Endothelial cell of umbilical vein (primary cell): ENCODE results near the gene F2RL1. TPM values are rescaled to one million over a fixed set of nuclear protein-coding genes. Genes with fewer than 3 reads are reported as not detected.
A peak's percentile ranks its signal among the peaks of the same experiment; 100 is the strongest.

Source experiments
- BruUV-seq: library from RNA; stranded (reverse); fragments of 400-500 nt; replicated peaks from 2 replicates; lab custom pipeline; 2021; lab: Mats Ljungman, UMichigan
- CTCF ChIA-PET: fragments of 300-600, 350-600 bp; sonication (Branson Sonifier 250); formaldehyde crosslinking; loops from one replicate; lab custom pipeline; 2021; ENCODE audit warnings: antibody characterized with exemption, inconsistent platforms; lab: Charles Lee
- POLR2A ChIA-PET: fragments of 300-600, 350-600 bp; sonication (Branson Sonifier 250); formaldehyde crosslinking; loops from one replicate; lab custom pipeline; 2021; ENCODE audit warnings: antibody characterized with exemption, inconsistent platforms; lab: Charles Lee
- DNase-seq: peaks from one replicate; pipeline ENCODE4 v3.0.0-alpha.2; 2011; ENCODE audit warnings: low read depth, low spot score
- FAIRE-seq: peaks from 2 replicates; lab custom pipeline; 2011; peaks lifted over from hg19 to GRCh38; lab: Jason Lieb, UNC
- H2AFZ ChIP-seq: 2 replicates; pipeline ENCODE4 v1.6.0; 2012; ENCODE audit warnings: low read depth, low read length, control low read depth, inconsistent platforms
- H3K27ac ChIP-seq: 2 replicates; pipeline ENCODE4 v1.5.1; 2011; ENCODE audit warnings: low read depth, mild to moderate bottlenecking, control low read depth, low read length, moderate library complexity; ENCODE audit not compliant: insufficient read depth
- H3K27me3 ChIP-seq, 2 experiments: 2 replicates each; pipeline versions ENCODE4 v1.6.0 to v1.6.1; 2011; ENCODE audit warnings: low read length in 2 of 2, mixed read lengths in 1 of 2; ENCODE audit not compliant: control insufficient read depth in 2 of 2, insufficient read depth in 2 of 2
- H3K36me3 ChIP-seq, 2 experiments: 2 replicates in 1 of 2; 3 replicates in 1 of 2; pipeline ENCODE4 v1.5.1; 2011; ENCODE audit warnings: low read length in 2 of 2, mild to moderate bottlenecking in 1 of 2, moderate library complexity in 1 of 2; ENCODE audit not compliant: control insufficient read depth in 2 of 2, insufficient read depth in 2 of 2; ENCODE audit errors: extremely low read depth in 1 of 2
- H3K4me1 ChIP-seq: 3 replicates; pipeline ENCODE4 v1.5.1; 2011; ENCODE audit warnings: mild to moderate bottlenecking, low read length; ENCODE audit not compliant: control insufficient read depth, insufficient read depth; ENCODE audit errors: extremely low read depth
- H3K4me2 ChIP-seq: 2 replicates; pipeline ENCODE4 v1.6.1; 2011; ENCODE audit warnings: low read length, control low read depth, mixed read lengths; ENCODE audit not compliant: insufficient read depth
- H3K4me3 ChIP-seq, 3 experiments: fragments of 200-600 bp in 1 of 3; sonication (generic), shearing (Covaris generic) in 1 of 3; replicated peaks in 1 of 3; 2 replicates each; pipeline ENCODE4 v1.5.1; 2011 to 2016; ENCODE audit warnings: control low read depth in 3 of 3, low read length in 3 of 3, mild to moderate bottlenecking in 2 of 3, inconsistent platforms in 1 of 3, low read depth in 1 of 3, moderate library complexity in 1 of 3; ENCODE audit not compliant: insufficient read depth in 1 of 3
- H3K79me2 ChIP-seq: 2 replicates; pipeline ENCODE4 v1.6.0; 2012; ENCODE audit warnings: low read length, inconsistent platforms; ENCODE audit not compliant: control insufficient read depth, insufficient read depth
- H3K9ac ChIP-seq: replicated peaks from 2 replicates; pipeline ENCODE3; 2011; ENCODE audit warnings: low read length, control low read depth; ENCODE audit not compliant: insufficient read depth; ENCODE audit errors: extremely low read depth
- H3K9me1 ChIP-seq: replicated peaks from 3 replicates; pipeline ENCODE4 v1.6.0; 2011; ENCODE audit warnings: mild to moderate bottlenecking, low read length; ENCODE audit not compliant: control insufficient read depth, insufficient read depth; ENCODE audit errors: extremely low read depth
- H3K9me3 ChIP-seq: replicated peaks from 2 replicates; pipeline ENCODE4 v1.5.1; 2012; ENCODE audit warnings: low read length, inconsistent platforms; ENCODE audit not compliant: control insufficient read depth, insufficient read depth
- H4K20me1 ChIP-seq: replicated peaks from 2 replicates; pipeline ENCODE3; 2011; ENCODE audit warnings: mild to moderate bottlenecking, low read length; ENCODE audit not compliant: control insufficient read depth, insufficient read depth; ENCODE audit errors: extremely low read depth
- EZH2 ChIP-seq: IDR thresholded peaks from 2 replicates; pipeline ENCODE4 v1.6.1; 2012; ENCODE audit warnings: borderline replicate concordance, low read depth, mild to moderate bottlenecking, moderate library complexity, low read length, inconsistent platforms; ENCODE audit not compliant: severe bottlenecking
- FOS ChIP-seq: IDR thresholded peaks from 2 replicates; pipeline ENCODE4 v1.6.1; 2011; ENCODE audit warnings: mild to moderate bottlenecking, low read length, moderate library complexity, borderline replicate concordance; ENCODE audit not compliant: insufficient read depth
- GATA2 ChIP-seq: IDR thresholded peaks from 2 replicates; pipeline ENCODE4 v1.7.0; 2011; ENCODE audit warnings: low read depth, mild to moderate bottlenecking, moderate library complexity, mixed read lengths, low read length; ENCODE audit not compliant: insufficient read length, insufficient read depth
- JUN ChIP-seq: IDR thresholded peaks from 2 replicates; pipeline ENCODE4 v1.6.1; 2011; ENCODE audit warnings: borderline replicate concordance, low read depth; ENCODE audit not compliant: insufficient read length, insufficient read depth
- MYC ChIP-seq: IDR thresholded peaks from one replicate; pipeline ENCODE4 v1.6.1; 2011; ENCODE audit warnings: mild to moderate bottlenecking, low read depth, low read length
- POLR2A ChIP-seq: IDR thresholded peaks from 2 replicates; pipeline ENCODE4 v1.6.1; 2012; ENCODE audit warnings: low read depth, mild to moderate bottlenecking, control low read depth, low read length
- POLR2AphosphoS5 ChIP-seq: IDR thresholded peaks from 2 replicates; pipeline ENCODE4 v1.6.1; 2012; ENCODE audit warnings: low read depth, mild to moderate bottlenecking, control low read depth, low read length, moderate library complexity; ENCODE audit not compliant: insufficient read depth
- dilution Hi-C: fragments of 300-500 bp; cut with MboI; formaldehyde crosslinking; loops from one replicate; pipeline ENCODE4 v1.15.0; 2019; ENCODE audit warnings: low sequenced_read_pairs; ENCODE audit not compliant: extremely low pct_ligation_motif_present
- intact Hi-C: fragments of 100-400 bp; cut with micrococcal nuclease; formaldehyde crosslinking; loops from one replicate; pipeline ENCODE4 v1.10.0; 2022
- polyA plus RNA-seq, 4 experiments: library from polyadenylated mRNA; depleted of rRNA in 3 of 4; stranded (reverse) in 3 of 4; unstranded in 1 of 4; fragments of >200 nt; gene quantifications; 2 replicates each; pipeline versions ENCODE4 v1.2.1 to v1.2.3, GENCODE V29; 2011 to 2012; ENCODE audit warnings: missing spikeins in 1 of 4
- total RNA-seq: library from RNA; stranded (reverse); gene quantifications from 2 replicates; pipeline ENCODE4 v1.2.3, GENCODE V29; 2021
- TF ChIP-seq, protein P1 (sequence below): IDR thresholded peaks from 2 replicates; pipeline ENCODE4 v1.6.1; 2011; ENCODE audit not compliant: insufficient read depth, insufficient read length
- TF ChIP-seq, protein P2 (sequence below), 2 donors: IDR thresholded peaks; 1 replicate in 1 of 2; 2 replicates in 1 of 2; pipeline ENCODE4 v1.5.1; 2011; ENCODE audit warnings: low read length in 2 of 2, mild to moderate bottlenecking in 2 of 2, moderate library complexity in 2 of 2, control low read depth in 1 of 2, inconsistent platforms in 1 of 2, low read depth in 1 of 2; ENCODE audit not compliant: insufficient read depth in 1 of 2; ENCODE audit errors: extremely low read depth in 1 of 2

F2RL1 gene
- total and polyA plus RNA-seq, 2 donors (not counting 3 experiments of a cell fraction or from before 2014, with no cell fraction given) = 21.8 to 21.9 TPM

DNA sequence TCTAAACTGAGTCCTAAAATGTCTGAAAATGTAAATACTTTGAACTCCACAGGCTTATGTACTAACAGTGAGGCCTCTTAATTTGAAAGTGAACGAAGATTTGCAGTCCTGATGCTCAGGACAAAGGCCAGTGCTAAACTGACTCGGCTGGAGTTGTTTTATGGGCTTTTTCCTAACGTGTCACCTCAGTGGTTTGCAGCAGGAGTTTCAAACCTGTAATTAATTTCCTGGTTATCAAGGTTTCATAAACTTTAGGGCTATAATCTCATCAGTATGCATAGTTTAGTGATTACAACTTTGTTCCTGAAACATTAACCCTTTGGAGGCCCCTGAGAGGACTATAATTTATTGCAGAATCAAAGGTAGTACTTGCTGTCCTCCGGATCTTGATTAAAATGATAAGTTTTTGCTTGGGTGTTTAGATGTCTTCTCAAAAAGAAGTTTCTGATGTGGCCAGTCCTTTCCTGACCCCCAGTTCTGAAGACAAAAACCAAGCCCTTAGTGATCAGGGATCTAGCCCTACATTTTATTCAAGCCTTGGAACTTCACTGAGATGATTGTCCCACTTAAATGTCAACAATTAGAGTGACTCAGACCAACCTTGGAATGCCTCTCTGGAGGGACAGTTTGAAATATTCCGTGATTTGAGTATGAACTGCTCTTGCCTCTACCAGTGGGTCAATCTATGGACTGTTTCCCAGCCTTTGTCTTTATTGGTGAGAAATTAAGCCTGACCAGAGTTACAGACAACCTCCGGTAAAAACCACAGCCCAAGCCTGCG lies 19.8 kb downstream of the F2RL1 start:
- no peaks in the 10 kb centered on the region for H3K27me3 ChIP-seq
- FAIRE-seq (peak; percentile 92), DNase-seq (peak; percentile 27)
- H4K20me1 ChIP-seq = no peaks in the 10 kb centered on the region
- H3K4me2 ChIP-seq = peak overlapping the region; percentile 7
- H3K79me2 ChIP-seq = no peaks in the 10 kb centered on the region
- no peaks in the 10 kb centered on the region for H3K9me3 ChIP-seq
- dilution Hi-C loops = no loop called here
- CTCF ChIA-PET = interaction anchor here (0.6 to 1.1 kb wide), 2 partner anchors 114 to 237 kb away, joined by 3 read pairs; no protein-coding TSS in a partner anchor
- peaks cover 13% of the 10 kb centered on the region for H3K4me1 ChIP-seq
- H3K27ac ChIP-seq = peak overlapping the region; percentile 24
- H3K36me3 ChIP-seq = peaks cover 0 to 3% of the 10 kb centered on the region in 2 experiments
- H3K9ac ChIP-seq = no peak overlapping the region
- H3K9me1 ChIP-seq = no peaks in the 10 kb centered on the region
- H2AFZ ChIP-seq = no peak overlapping the region
- POLR2A ChIA-PET = interaction anchor here (0.7 kb wide), 1 partner anchor 1155 kb away, joined by 3 read pairs; no protein-coding TSS in a partner anchor
- H3K4me3 ChIP-seq = no peak overlapping the region
- intact Hi-C loops = no loop called here
- no TSS peak for BruUV-seq
- TF ChIP-seq, protein P1, sequence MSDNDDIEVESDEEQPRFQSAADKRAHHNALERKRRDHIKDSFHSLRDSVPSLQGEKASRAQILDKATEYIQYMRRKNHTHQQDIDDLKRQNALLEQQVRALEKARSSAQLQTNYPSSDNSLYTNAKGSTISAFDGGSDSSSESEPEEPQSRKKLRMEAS = no peak
- TF ChIP-seq JUN (no peak), EZH2 (no peak), MYC (no peak), GATA2 (no peak), POLR2AphosphoS5 (no peak), FOS (no peak), POLR2A (no peak)
- TF ChIP-seq, protein P2, sequence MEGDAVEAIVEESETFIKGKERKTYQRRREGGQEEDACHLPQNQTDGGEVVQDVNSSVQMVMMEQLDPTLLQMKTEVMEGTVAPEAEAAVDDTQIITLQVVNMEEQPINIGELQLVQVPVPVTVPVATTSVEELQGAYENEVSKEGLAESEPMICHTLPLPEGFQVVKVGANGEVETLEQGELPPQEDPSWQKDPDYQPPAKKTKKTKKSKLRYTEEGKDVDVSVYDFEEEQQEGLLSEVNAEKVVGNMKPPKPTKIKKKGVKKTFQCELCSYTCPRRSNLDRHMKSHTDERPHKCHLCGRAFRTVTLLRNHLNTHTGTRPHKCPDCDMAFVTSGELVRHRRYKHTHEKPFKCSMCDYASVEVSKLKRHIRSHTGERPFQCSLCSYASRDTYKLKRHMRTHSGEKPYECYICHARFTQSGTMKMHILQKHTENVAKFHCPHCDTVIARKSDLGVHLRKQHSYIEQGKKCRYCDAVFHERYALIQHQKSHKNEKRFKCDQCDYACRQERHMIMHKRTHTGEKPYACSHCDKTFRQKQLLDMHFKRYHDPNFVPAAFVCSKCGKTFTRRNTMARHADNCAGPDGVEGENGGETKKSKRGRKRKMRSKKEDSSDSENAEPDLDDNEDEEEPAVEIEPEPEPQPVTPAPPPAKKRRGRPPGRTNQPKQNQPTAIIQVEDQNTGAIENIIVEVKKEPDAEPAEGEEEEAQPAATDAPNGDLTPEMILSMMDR (IDR thresholded peaks at IDR 0.05; ENCODE audit: extremely low read depth in 1 of 2, insufficient read depth in 1 of 2, low read depth in 1 of 2, low read length in 2 of 2) = no peak
